GF-D8 (cell line): ENCODE results near the gene TRIP10.
"Not testable (repeated sequence)": the region's sequence is repeated elsewhere in the genome, so short reads cannot be mapped to it uniquely, and the experiment has no call there.

Experiments used
- DNase-seq: peaks from one replicate; lab custom pipeline; 2025; lab: John Stamatoyannopoulos, UW

TRIP10 gene

DNA sequence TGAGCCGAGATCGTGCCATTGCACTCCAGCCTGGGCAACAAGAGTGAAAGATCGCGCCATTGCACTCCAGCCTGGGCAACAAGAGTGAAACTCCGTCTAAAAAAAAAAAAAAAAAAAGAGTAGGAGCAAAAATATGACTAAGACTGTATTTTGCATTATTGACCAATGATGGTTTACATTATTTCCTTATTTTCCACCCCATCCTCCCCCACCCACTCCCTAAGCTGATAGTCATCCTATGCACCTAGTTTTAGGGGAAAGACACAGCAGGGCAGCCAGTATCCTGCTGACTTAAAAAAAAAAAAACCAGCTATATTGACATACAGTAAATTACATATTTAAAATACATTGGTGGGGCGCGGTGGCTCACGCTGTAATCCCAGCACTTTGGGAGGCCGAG is 58.2 kb downstream of the TRIP10 start:
- DNase-seq = no peak

DNA sequence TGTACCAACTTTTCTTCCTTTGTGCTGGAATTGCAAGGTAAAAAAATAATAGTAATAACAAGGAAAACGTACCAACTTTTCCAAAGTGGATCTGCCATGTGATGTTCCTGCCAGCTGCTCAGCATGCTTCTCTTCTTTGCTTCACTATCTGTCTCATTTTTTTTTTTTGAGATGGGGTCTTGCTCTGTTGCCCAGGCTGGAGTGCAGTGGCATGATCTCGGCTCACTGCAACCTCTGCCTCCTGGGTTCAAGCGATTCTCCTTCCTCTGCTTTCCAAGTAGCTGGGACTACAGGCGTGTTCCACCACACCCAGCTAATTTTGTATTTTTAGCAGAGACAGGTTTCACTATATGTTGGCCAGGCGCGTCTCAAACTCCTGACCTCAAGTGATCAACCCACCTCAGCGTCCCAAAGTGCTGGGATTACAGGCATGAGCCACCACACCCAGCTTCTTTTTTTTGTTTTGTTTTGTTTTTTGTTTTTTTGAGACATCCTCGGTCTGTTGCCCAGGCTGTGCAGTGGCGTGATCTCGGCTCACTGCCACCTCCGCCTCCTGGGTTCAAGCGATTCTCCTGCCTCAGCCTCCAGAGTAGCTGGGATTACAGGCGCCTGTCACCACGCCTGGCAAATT is 60.8 kb downstream of the TRIP10 start:
- DNase-seq = not testable (repeated sequence)

DNA sequence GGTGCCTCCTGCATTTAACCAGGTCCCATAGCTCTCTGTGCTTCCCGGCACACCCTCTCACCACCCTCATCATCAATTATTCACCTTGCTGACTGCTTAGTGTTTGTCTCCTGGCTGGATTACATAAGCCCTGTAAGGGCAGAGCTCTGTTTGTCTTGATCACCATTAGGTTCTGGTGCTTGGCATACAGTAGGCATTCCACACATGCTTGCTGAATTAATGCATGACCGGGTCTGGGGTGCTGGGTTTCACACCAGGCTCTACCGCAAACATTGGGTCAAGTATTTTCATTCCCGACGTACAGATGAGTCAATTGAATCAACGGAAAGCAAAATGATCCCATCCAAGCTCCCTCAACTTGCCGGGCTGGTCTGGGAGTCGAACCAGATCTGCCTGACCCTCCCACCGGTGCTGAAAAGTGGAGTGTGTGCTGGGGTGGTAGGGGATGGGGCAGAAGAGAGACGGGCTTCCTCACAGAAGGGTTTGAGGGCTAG is 61.6 kb downstream of the TRIP10 start:
- DNase-seq = no peak
